Liver (tissue), 9 donors: Measurements from ENCODE around the gene PRPF6. TPM values are rescaled to one million over a fixed set of nuclear protein-coding genes. Genes with fewer than 3 reads are reported as not detected.

Source experiments
- DNase-seq: peaks from one replicate; pipeline ENCODE4 v3.0.0-alpha.2; 2017; ENCODE audit warnings: low spot score
- H3K27ac ChIP-seq, 2 donors: one replicate each; pipeline ENCODE4 v1.7.0; 2013; ENCODE audit warnings: inconsistent platforms in 2 of 2, low read length in 2 of 2, control low read depth in 1 of 2, low read depth in 1 of 2, mild to moderate bottlenecking in 1 of 2
- H3K27me3 ChIP-seq, 4 donors: one replicate each; pipeline versions ENCODE4 v1.6.1 to v1.7.0; 2013; ENCODE audit warnings: low read length in 3 of 4, inconsistent platforms in 1 of 4, mild to moderate bottlenecking in 1 of 4, moderate library complexity in 1 of 4; ENCODE audit not compliant: control insufficient read depth in 4 of 4, insufficient read depth in 4 of 4
- H3K36me3 ChIP-seq, 4 donors: one replicate each; pipeline versions ENCODE4 v1.6.1 to v1.7.0; 2013; ENCODE audit warnings: low read length in 3 of 4, mild to moderate bottlenecking in 3 of 4, low read depth in 1 of 4, moderate library complexity in 1 of 4; ENCODE audit not compliant: control insufficient read depth in 4 of 4, insufficient read depth in 3 of 4
- H3K4me1 ChIP-seq, 4 donors: one replicate each; pipeline versions ENCODE4 v1.6.1 to v1.7.0; 2013; ENCODE audit warnings: low read length in 3 of 4, mild to moderate bottlenecking in 3 of 4, moderate library complexity in 1 of 4; ENCODE audit not compliant: control insufficient read depth in 4 of 4, insufficient read depth in 4 of 4
- H3K4me3 ChIP-seq, 3 donors: one replicate each; pipeline versions ENCODE4 v1.6.1 to v1.7.0; 2013; ENCODE audit warnings: low read length in 3 of 3, control low read depth in 1 of 3, low read depth in 1 of 3, mild to moderate bottlenecking in 1 of 3
- H3K9ac ChIP-seq, 2 donors: one replicate each; pipeline ENCODE4 v1.7.0; 2013; ENCODE audit warnings: low read length in 2 of 2, mild to moderate bottlenecking in 2 of 2, moderate library complexity in 2 of 2, control low read depth in 1 of 2, low read depth in 1 of 2
- H3K9me3 ChIP-seq, 4 donors: one replicate each; pipeline versions ENCODE4 v1.6.1 to v1.7.0; 2013; ENCODE audit warnings: low read length in 3 of 4; ENCODE audit not compliant: control insufficient read depth in 4 of 4
- ATF3 ChIP-seq: IDR thresholded peaks from 2 replicates; pipeline ENCODE4 v1.6.1; 2016; ENCODE audit warnings: antibody characterized with exemption
- CTCF ChIP-seq: fragments of 150-350 bp; IDR thresholded peaks from 2 replicates; pipeline ENCODE4 v1.5.1; 2017; ENCODE audit warnings: improper control_type of control experiment, low read depth, low read length; ENCODE audit not compliant: missing input control
- EGR1 ChIP-seq, 2 donors: IDR thresholded peaks; 2 replicates each; pipeline ENCODE4 v1.6.1; 2016 to 2018; ENCODE audit warnings: antibody characterized with exemption in 2 of 2, low read depth in 2 of 2
- FOXA1 ChIP-seq: IDR thresholded peaks from 2 replicates; pipeline ENCODE4 v1.6.1; 2016; ENCODE audit warnings: antibody characterized with exemption
- FOXA2 ChIP-seq: IDR thresholded peaks from 2 replicates; pipeline ENCODE4 v1.6.1; 2016; ENCODE audit warnings: antibody characterized with exemption
- HNF4A ChIP-seq, 2 donors: conservative IDR thresholded peaks; 2 replicates each; pipeline ENCODE4 v1.6.1; 2016; ENCODE audit warnings: antibody characterized with exemption in 2 of 2, mild to moderate bottlenecking in 2 of 2
- HNF4G ChIP-seq: IDR thresholded peaks from 2 replicates; pipeline ENCODE4 v1.6.1; 2016; ENCODE audit warnings: antibody characterized with exemption
- JUND ChIP-seq, 2 donors: IDR thresholded peaks; 2 replicates each; pipeline ENCODE4 v1.6.1; 2016; ENCODE audit warnings: antibody characterized with exemption in 2 of 2
- MAX ChIP-seq: IDR thresholded peaks from 2 replicates; pipeline ENCODE4 v1.6.1; 2016; ENCODE audit warnings: antibody characterized with exemption
- NR2F2 ChIP-seq: IDR thresholded peaks from 2 replicates; pipeline ENCODE4 v1.6.1; 2016; ENCODE audit warnings: antibody characterized with exemption
- REST ChIP-seq: IDR thresholded peaks from 2 replicates; pipeline ENCODE4 v1.6.1; 2016; ENCODE audit warnings: antibody characterized with exemption, mild to moderate bottlenecking
- RXRA ChIP-seq, 2 donors: IDR thresholded peaks; 2 replicates each; pipeline ENCODE4 v1.6.1; 2017 to 2018; ENCODE audit warnings: antibody characterized with exemption in 2 of 2, mild to moderate bottlenecking in 1 of 2
- SP1 ChIP-seq: IDR thresholded peaks from 2 replicates; pipeline ENCODE4 v1.6.1; 2018; ENCODE audit warnings: antibody characterized with exemption, mild to moderate bottlenecking
- TAF1 ChIP-seq: conservative IDR thresholded peaks from 2 replicates; pipeline ENCODE4 v1.6.1; 2016; ENCODE audit warnings: antibody characterized with exemption, mild to moderate bottlenecking
- YY1 ChIP-seq: IDR thresholded peaks from 2 replicates; pipeline ENCODE4 v1.6.1; 2016; ENCODE audit warnings: antibody characterized with exemption, mild to moderate bottlenecking
- ZBTB33 ChIP-seq: IDR thresholded peaks from 2 replicates; pipeline ENCODE4 v1.6.1; 2016; ENCODE audit warnings: antibody characterized with exemption
- WGBS: extraction: QIAGEN DNeasy Blood & Tissue Kit; methylation state at CpG from one replicate; pipeline ENCODE4 v1.1.7; 2013; 5-methylcytosine and 5-hydroxymethylcytosine counted together
- polyA plus RNA-seq, 2 donors: library from polyadenylated mRNA; stranded (reverse) in 1 of 2; unstranded in 1 of 2; fragments of 200-250 nt in 1 of 2; fragments of >200 nt in 1 of 2; fragmentation: Nextera tagmentation in 1 of 2; extraction: Ambion mirVana in 1 of 2; gene quantifications; one replicate each; pipeline versions ENCODE4 v1.2.1 to v1.2.3, GENCODE V29; 2013 to 2015
- total RNA-seq, 2 donors: library from RNA; depleted of rRNA; stranded (reverse); fragments of >200 nt; gene quantifications; one replicate each; pipeline ENCODE4 v1.2.3, GENCODE V29; 2014
- donor health status: healthy.
- donor health status: healthy.
- donor health status: healthy.
- donor health status: healthy.
- donor health status: healthy.

The PRPF6 gene
- total and polyA plus RNA-seq, 4 donors = 16.3 to 24.9 (median 23.1) TPM

GRCh38 chr20:63968136-63968927 is 12.6 kb upstream of the PRPF6 start:
- TF ChIP-seq JUND (IDR thresholded peaks at IDR 0.05) (no peak), FOXA1 (no peak), RXRA (IDR thresholded peaks at IDR 0.05) (no peak), ATF3 (no peak), MAX (no peak), REST (no peak)
- H3K27ac ChIP-seq = peak overlapping the region; percentile 38 to 84
- no peaks in the 10 kb centered on the region for H3K9me3 ChIP-seq
- H3K9ac ChIP-seq = no peak overlapping the region
- H3K4me3 ChIP-seq = peak overlapping the region in 2 of 3 donors; percentile 78 to 94
- no peaks in the 10 kb centered on the region for H3K27me3 ChIP-seq
- 72% methylated on average over 14 of the region's 14 CpGs for WGBS
- DNase-seq = no peak
- H3K4me1 ChIP-seq = peaks cover 11 to 34% (median 27%) of the 10 kb centered on the region in 4 donors
- H3K36me3 ChIP-seq = peaks cover 7 to 26% (median 13%) of the 10 kb centered on the region in 4 donors

- H3K9me3 ChIP-seq = no peaks in the 10 kb centered on the region
- peaks cover 7 to 18% (median 8%) of the 10 kb centered on the region in 4 donors for H3K36me3 ChIP-seq
- H3K4me3 ChIP-seq = peak overlapping the region; percentile 56 to 94 (median 78)
- peak overlapping the region; percentile 60 to 72 for H3K9ac ChIP-seq
- no peaks in the 10 kb centered on the region for H3K27me3 ChIP-seq
- peaks cover 13 to 42% (median 33%) of the 10 kb centered on the region in 4 donors for H3K4me1 ChIP-seq
- H3K27ac ChIP-seq = peak overlapping the region; percentile 38 to 84
- WGBS = 2% methylated on average over 70 of the region's 70 CpGs
- DNase-seq = no peak
- TF ChIP-seq ATF3 = peak; percentile 97
- peak; percentile 75 for TF ChIP-seq SP1
- peak; percentile 58 for TF ChIP-seq YY1
- TF ChIP-seq EGR1 (IDR thresholded peaks at IDR 0.05; ENCODE audit: low read depth in 2 of 2) = no peak
- TF ChIP-seq MAX = no peak
- no peak for TF ChIP-seq CTCF
- TF ChIP-seq FOXA2 = no peak
- TF ChIP-seq FOXA1 = no peak
- peak; percentile 91 for TF ChIP-seq NR2F2
- no peak for TF ChIP-seq TAF1
- TF ChIP-seq HNF4G = peak; percentile 62
- no peak for TF ChIP-seq REST
- peak; percentile 89 to 94 for TF ChIP-seq HNF4A (conservative IDR thresholded peaks at IDR 0.05)
- TF ChIP-seq ZBTB33 = no peak
- peak; percentile 99 for TF ChIP-seq JUND (IDR thresholded peaks at IDR 0.05)
- TF ChIP-seq RXRA (IDR thresholded peaks at IDR 0.05) = peak; percentile 74 to 83
Measured at GRCh38 chr20:63968928-63969760, 11.8 kb upstream of the PRPF6 start.
